Right lobe of liver (tissue), 6 donors: Measurements from ENCODE around the gene FOXK2. TPM values are rescaled to one million over a fixed set of nuclear protein-coding genes. Genes with fewer than 3 reads are reported as not detected.

ENCODE experiments used
- ATAC-seq, 4 donors: fragments of 200-7000 bp; cut with Tn5 transposase; one replicate each; pipeline ENCODE4 v1.9.1; 2020; ENCODE audit warnings: mild to moderate bottlenecking in 4 of 4, moderate library complexity in 4 of 4
- DNase-seq, 3 donors: peaks; one replicate each; pipeline ENCODE4 v3.0.0-alpha.2; 2020
- H3K27ac ChIP-seq, 3 donors: fragments of 200-600 bp; one replicate each; pipeline ENCODE4 v1.8.0; 2022
- H3K27me3 ChIP-seq, 2 donors: fragments of 200-600 bp; one replicate each; pipeline ENCODE4 v1.8.0; 2022
- H3K36me3 ChIP-seq, 4 donors: fragments of 200-600 bp; sonication (generic) in 1 of 4; one replicate each; pipeline versions ENCODE4 v1.5.1 to v1.8.0; 2017 to 2022; ENCODE audit warnings: control low read depth in 1 of 4
- H3K4me1 ChIP-seq, 4 donors: fragments of 200-600 bp; sonication (generic) in 1 of 4; one replicate each; pipeline versions ENCODE4 v1.5.1 to v1.8.0; 2017 to 2022; ENCODE audit warnings: control low read depth in 1 of 4
- H3K4me3 ChIP-seq, 3 donors: fragments of 200-600 bp; one replicate each; pipeline ENCODE4 v1.8.0; 2022
- H3K9me3 ChIP-seq, 4 donors: fragments of 200-600 bp; sonication (generic) in 1 of 4; one replicate each; pipeline versions ENCODE4 v1.5.1 to v1.8.0; 2017 to 2022; ENCODE audit warnings: control low read depth in 1 of 4
- POLR2A ChIP-seq: fragments of 450-650 bp; IDR thresholded peaks from one replicate; pipeline ENCODE4 v1.6.1; 2017; ENCODE audit warnings: antibody characterized with exemption, mild to moderate bottlenecking
- WGBS: methylation state at CpG from one replicate; pipeline ENCODE4 v1.1.6; 2018; ENCODE audit warnings: low coverage, low lambda C conversion rate; ENCODE audit not compliant: insufficient coverage; ENCODE audit errors: missing lambda C conversion rate; 5-methylcytosine and 5-hydroxymethylcytosine counted together
- intact Hi-C, 2 donors: fragments of 100-400 bp; cut with DNase I; formaldehyde crosslinking; loops; one replicate each; pipeline versions ENCODE4 v1.11.2 to v1.14.1; 2022
- total RNA-seq, 6 experiments: library from RNA; depleted of rRNA in 2 of 6; stranded (reverse); fragments of >200 nt in 2 of 6; fragmentation: NEBNext Ultra II Directional in 3 of 6; extraction: Animal tissue kit (Norgen Biotek cat#: 25700) in 3 of 6; gene quantifications; one replicate each; pipeline versions ENCODE4 v1.1.0 to v1.2.4, GENCODE V29; 2016 to 2023
- TF ChIP-seq, protein P1 (sequence below), 4 donors: fragments of 200-600 bp in 3 of 4; fragments of 450-650 bp in 1 of 4; IDR thresholded peaks; one replicate each; pipeline versions ENCODE4 v1.5.1 to v1.8.0; 2016 to 2022; ENCODE audit warnings: antibody characterized with exemption in 4 of 4, mild to moderate bottlenecking in 2 of 4
- donor health status: DM: no; HTN: yes; CAD: no.
- donor health status: DM: no; HTN: no; CAD: no.
- donor health status: DM: no; HTN: no; CAD: no.
- donor health status: DM: no; HTN: yes; CAD: no.
- donor health status: DM: no; HTN: yes; CAD: no.

The FOXK2 gene
- total RNA-seq, 6 experiments from 2014 or later = 14.1 to 20.5 (median 16.1) TPM

DNA sequence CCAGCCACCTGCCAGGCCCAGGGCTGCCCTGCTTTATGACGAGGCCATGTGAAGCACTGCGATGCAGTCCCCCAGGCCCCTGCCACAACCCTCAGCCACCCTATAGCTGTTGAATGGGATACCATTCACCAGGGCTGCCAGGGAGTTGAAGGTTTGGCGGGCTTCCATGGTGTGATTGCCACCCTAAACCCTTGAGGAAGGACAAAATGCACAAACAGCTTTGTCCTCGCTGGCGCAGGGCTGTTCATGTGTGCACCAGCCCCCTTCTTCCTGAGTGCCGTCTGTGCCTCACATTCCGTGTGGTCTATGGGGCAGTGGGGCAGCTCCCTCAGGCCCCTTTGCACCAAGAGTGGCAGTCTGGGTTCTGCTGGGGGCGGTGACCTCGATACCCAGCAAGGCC, 35.7 kb upstream of the FOXK2 start:
- H3K9me3 ChIP-seq = no peaks in the 10 kb centered on the region
- peaks cover 0 to 56% (median 15%) of the 10 kb centered on the region in 4 donors for H3K36me3 ChIP-seq
- WGBS = 93% methylated on average over 4 of the region's 9 CpGs
- H3K27ac ChIP-seq = peak overlapping the region in 2 of 3 donors; percentile 23 to 79
- H3K27me3 ChIP-seq = no peaks in the 10 kb centered on the region
- ATAC-seq (peak in 2 of 4 donors; percentile 22 to 30), DNase-seq (no peak)
- H3K4me3 ChIP-seq = no peak overlapping the region
- TF ChIP-seq, protein P1, sequence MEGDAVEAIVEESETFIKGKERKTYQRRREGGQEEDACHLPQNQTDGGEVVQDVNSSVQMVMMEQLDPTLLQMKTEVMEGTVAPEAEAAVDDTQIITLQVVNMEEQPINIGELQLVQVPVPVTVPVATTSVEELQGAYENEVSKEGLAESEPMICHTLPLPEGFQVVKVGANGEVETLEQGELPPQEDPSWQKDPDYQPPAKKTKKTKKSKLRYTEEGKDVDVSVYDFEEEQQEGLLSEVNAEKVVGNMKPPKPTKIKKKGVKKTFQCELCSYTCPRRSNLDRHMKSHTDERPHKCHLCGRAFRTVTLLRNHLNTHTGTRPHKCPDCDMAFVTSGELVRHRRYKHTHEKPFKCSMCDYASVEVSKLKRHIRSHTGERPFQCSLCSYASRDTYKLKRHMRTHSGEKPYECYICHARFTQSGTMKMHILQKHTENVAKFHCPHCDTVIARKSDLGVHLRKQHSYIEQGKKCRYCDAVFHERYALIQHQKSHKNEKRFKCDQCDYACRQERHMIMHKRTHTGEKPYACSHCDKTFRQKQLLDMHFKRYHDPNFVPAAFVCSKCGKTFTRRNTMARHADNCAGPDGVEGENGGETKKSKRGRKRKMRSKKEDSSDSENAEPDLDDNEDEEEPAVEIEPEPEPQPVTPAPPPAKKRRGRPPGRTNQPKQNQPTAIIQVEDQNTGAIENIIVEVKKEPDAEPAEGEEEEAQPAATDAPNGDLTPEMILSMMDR (IDR thresholded peaks at IDR 0.05) = no peak
- no peak for TF ChIP-seq POLR2A
- peaks cover 0 to 8% (median 3%) of the 10 kb centered on the region in 4 donors for H3K4me1 ChIP-seq
- intact Hi-C loops = no loop called here

DNA sequence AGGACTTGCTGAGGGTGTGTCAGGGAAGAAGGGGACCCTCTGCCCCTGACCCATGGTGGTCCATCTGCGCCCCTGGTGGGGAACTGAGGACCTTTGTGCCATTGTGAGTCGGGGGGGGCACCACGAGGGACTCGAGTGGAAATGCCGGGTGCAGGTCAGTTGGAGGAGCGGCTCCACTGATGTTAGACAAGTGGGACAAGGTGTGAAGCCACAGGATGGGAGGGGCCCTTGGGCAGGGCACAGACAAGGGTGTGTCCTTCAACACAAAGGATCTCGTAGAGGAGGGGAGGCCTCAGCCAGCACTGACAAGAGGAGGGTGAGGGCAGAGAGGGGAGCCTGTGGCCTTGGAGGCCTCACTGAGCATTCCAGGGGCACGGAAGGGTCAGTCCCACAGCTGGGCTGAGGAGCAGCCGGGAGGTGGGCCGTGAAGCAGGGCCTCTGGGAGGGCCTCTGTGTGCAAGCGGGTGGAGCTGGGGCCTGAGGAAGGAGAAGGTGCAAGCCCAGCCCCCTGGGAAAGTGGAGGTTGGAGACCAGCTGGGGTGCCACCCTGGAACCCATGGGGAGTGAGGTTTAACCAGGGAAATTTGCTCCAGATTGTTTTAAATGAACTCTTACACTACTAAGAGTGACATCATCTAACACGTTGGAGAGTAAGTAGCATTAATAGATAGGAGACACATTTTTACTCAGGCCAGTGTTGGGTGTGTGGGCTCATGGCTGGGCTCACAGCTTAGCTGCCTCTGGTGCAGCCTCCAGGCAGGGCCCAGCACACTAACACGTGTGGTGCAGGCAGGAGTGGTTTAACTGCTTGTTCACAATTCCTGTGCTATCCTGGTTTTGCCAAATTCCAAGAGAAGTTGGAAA, 33.1 kb upstream of the FOXK2 start:
- Histone ChIP-seq H3K4me3 (no peak overlapping the region), H3K4me1 (peaks cover 0 to 8% (median 3%) of the 10 kb centered on the region in 4 donors), H3K9me3 (no peaks in the 10 kb centered on the region), H3K27me3 (no peaks in the 10 kb centered on the region), H3K36me3 (peaks cover 0 to 38% (median 8%) of the 10 kb centered on the region in 4 donors), H3K27ac (no peak overlapping the region)
- no peak for ATAC-seq
- no peak for DNase-seq
- intact Hi-C loops = no loop called here
- 81% methylated on average over 9 of the region's 13 CpGs for whole genome bisulfite sequencing
- TF ChIP-seq, protein P1 (IDR thresholded peaks at IDR 0.05) = no peak
- TF ChIP-seq POLR2A = no peak

GRCh38 chr17:82487910-82488309, 31.6 kb upstream of the FOXK2 start:
- Histone ChIP-seq H3K36me3 (peaks cover 0 to 38% (median 8%) of the 10 kb centered on the region in 4 donors), H3K4me1 (peaks cover 0 to 8% (median 3%) of the 10 kb centered on the region in 4 donors), H3K4me3 (no peak overlapping the region), H3K27me3 (no peaks in the 10 kb centered on the region), H3K9me3 (no peaks in the 10 kb centered on the region), H3K27ac (no peak overlapping the region)
- DNase-seq (no peak), ATAC-seq (no peak)
- WGBS = no CpG with 5 or more reads among the region's 14 CpGs
- intact Hi-C loops = no loop called here
- TF ChIP-seq, protein P1 (IDR thresholded peaks at IDR 0.05) = no peak
- no peak for TF ChIP-seq POLR2A

- no peaks in the 10 kb centered on the region for H3K27me3 ChIP-seq
- intact Hi-C loops = no loop called here
- no peak overlapping the region for H3K27ac ChIP-seq
- no peaks in the 10 kb centered on the region for H3K9me3 ChIP-seq
- ATAC-seq = no peak
- no peaks in the 10 kb centered on the region for H3K4me1 ChIP-seq
- TF ChIP-seq POLR2A = no peak
- TF ChIP-seq, protein P1 (IDR thresholded peaks at IDR 0.05) = no peak
- no peak overlapping the region for H3K4me3 ChIP-seq
- H3K36me3 ChIP-seq = peaks cover 0 to 37% (median 8%) of the 10 kb centered on the region in 4 donors
- no peak for DNase-seq
- 78% methylated on average over 8 of the region's 8 CpGs for WGBS
Observed at GRCh38 chr17:82489117-82489516, 30.4 kb upstream of the FOXK2 start.
